Smooth muscle cell (in vitro differentiated cells): ENCODE measurements around the gene KCNK18. TPM values are rescaled to one million over a fixed set of nuclear protein-coding genes. Genes with fewer than 3 reads are reported as not detected.

ENCODE experiments used
- DNase-seq: peaks from one replicate; lab custom pipeline; 2025; ENCODE audit not compliant: unreplicated experiment; lab: John Stamatoyannopoulos, UW
- H2AFZ ChIP-seq: fragments of 200-600 bp; sonication (generic); 2 replicates; pipeline ENCODE4 v1.6.0; 2016; ENCODE audit warnings: antibody characterized with exemption, low read depth, mild to moderate bottlenecking
- H3F3A ChIP-seq: fragments of 200-600 bp; sonication (generic); 2 replicates; pipeline ENCODE4 v1.6.0; 2017; ENCODE audit warnings: antibody characterized with exemption, low read depth
- H3K27ac ChIP-seq: fragments of 200-600 bp; sonication (generic); 2 replicates; pipeline ENCODE4 v1.5.1; 2016; ENCODE audit warnings: low read depth, mild to moderate bottlenecking
- H3K27me3 ChIP-seq: fragments of 200-600 bp; sonication (generic); 2 replicates; pipeline ENCODE4 v1.6.1; 2016; ENCODE audit warnings: low read depth, mild to moderate bottlenecking
- H3K36me3 ChIP-seq: fragments of 200-600 bp; sonication (generic); 2 replicates; pipeline ENCODE4 v1.5.1; 2016; ENCODE audit warnings: low read depth
- H3K4me1 ChIP-seq: fragments of 200-600 bp; sonication (generic); 2 replicates; pipeline ENCODE4 v1.5.1; 2016; ENCODE audit warnings: low read depth
- H3K4me2 ChIP-seq: fragments of 200-600 bp; sonication (generic); 2 replicates; pipeline ENCODE4 v1.6.0; 2016; ENCODE audit warnings: mild to moderate bottlenecking
- H3K4me3 ChIP-seq: fragments of 200-600 bp; sonication (generic); 2 replicates; pipeline ENCODE4 v1.5.1; 2016; ENCODE audit warnings: mild to moderate bottlenecking
- H3K79me2 ChIP-seq: fragments of 200-600 bp; sonication (generic); 2 replicates; pipeline ENCODE4 v1.6.0; 2016; ENCODE audit warnings: low read depth, mild to moderate bottlenecking
- H3K9ac ChIP-seq: fragments of 200-600 bp; sonication (generic); 2 replicates; pipeline ENCODE4 v1.6.0; 2016; ENCODE audit warnings: low read depth
- H3K9me3 ChIP-seq: fragments of 200-600 bp; sonication (generic); replicated peaks from 2 replicates; pipeline ENCODE4 v1.5.1; 2016; ENCODE audit warnings: low read depth
- H4K20me1 ChIP-seq: fragments of 200-600 bp; sonication (generic); 2 replicates; pipeline ENCODE4 v1.6.0; 2016; ENCODE audit warnings: low read depth
- CTCF ChIP-seq: fragments of 200-600 bp; sonication (generic); IDR thresholded peaks from 2 replicates; pipeline ENCODE4 v1.5.1; 2017; ENCODE audit warnings: borderline replicate concordance, mild to moderate bottlenecking, antibody characterized with exemption; ENCODE audit not compliant: insufficient read depth, poor library complexity, severe bottlenecking
- WGBS: methylation state at CpG from one replicate; pipeline ENCODE4 v1.1.7; 2016; ENCODE audit warnings: low lambda C conversion rate; 5-methylcytosine and 5-hydroxymethylcytosine counted together
- polyA plus RNA-seq: library from polyadenylated mRNA; unstranded; fragments of >200 nt; fragmentation: Nextera tagmentation; extraction: Ambion mirVana; gene quantifications from 2 replicates; pipeline ENCODE4 v1.2.1, GENCODE V29; 2016
- total RNA-seq: library from RNA; depleted of rRNA; stranded (reverse); fragments of >200 nt; gene quantifications from 2 replicates; pipeline ENCODE4 v1.2.3, GENCODE V29; 2014

The KCNK18 gene
- total and polyA plus RNA-seq, 2 experiments from 2014 or later = not detected

- H3F3A ChIP-seq = no peaks in the 10 kb centered on the region
- H3K9ac ChIP-seq = no peak overlapping the region
- no peaks in the 10 kb centered on the region for H3K36me3 ChIP-seq
- H3K4me2 ChIP-seq = no peak overlapping the region
- H3K4me3 ChIP-seq = no peak overlapping the region
- H4K20me1 ChIP-seq = no peaks in the 10 kb centered on the region
- H3K27ac ChIP-seq = no peak overlapping the region
- no peak for DNase-seq
- peaks cover 24% of the 10 kb centered on the region for H3K4me1 ChIP-seq
- no peak overlapping the region for H2AFZ ChIP-seq
- no peak for TF ChIP-seq CTCF
- WGBS = 7% methylated on average over 6 of the region's 6 CpGs
- H3K9me3 ChIP-seq = no peaks in the 10 kb centered on the region
- no peaks in the 10 kb centered on the region for H3K79me2 ChIP-seq
- H3K27me3 ChIP-seq = peaks cover 100% of the 10 kb centered on the region
Observed at GRCh38 chr10:117159390-117159789, 37.9 kb upstream of the KCNK18 start.

DNA sequence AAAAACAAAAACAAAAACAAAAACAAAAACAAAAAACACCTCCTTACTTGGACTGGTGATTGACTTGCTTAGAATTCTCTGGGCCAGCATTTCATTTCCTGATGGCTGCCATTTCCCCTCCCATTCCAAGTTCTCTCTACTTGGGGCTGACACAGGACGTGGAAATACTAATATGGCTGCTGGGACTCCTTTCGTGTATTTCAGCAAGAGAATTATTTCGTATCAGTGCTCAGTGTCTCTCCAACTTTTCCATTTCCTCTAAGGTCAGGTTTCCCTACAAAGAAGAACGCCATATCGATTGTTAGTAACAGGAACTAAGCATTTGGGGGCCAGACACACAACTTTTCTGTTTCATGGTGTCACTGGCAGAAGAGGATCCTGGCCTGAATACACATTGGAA, 36.7 kb upstream of the KCNK18 start:
- no peaks in the 10 kb centered on the region for H4K20me1 ChIP-seq
- TF ChIP-seq CTCF = no peak
- 15% methylated on average over 5 of the region's 5 CpGs for WGBS
- H3K4me1 ChIP-seq = peaks cover 24% of the 10 kb centered on the region
- H3K4me3 ChIP-seq = no peak overlapping the region
- no peak overlapping the region for H3K9ac ChIP-seq
- no peaks in the 10 kb centered on the region for H3K9me3 ChIP-seq
- no peak overlapping the region for H2AFZ ChIP-seq
- H3K27me3 ChIP-seq = peaks cover 100% of the 10 kb centered on the region
- H3F3A ChIP-seq = no peaks in the 10 kb centered on the region
- H3K79me2 ChIP-seq = no peaks in the 10 kb centered on the region
- no peak overlapping the region for H3K27ac ChIP-seq
- H3K4me2 ChIP-seq = no peak overlapping the region
- no peak for DNase-seq
- no peaks in the 10 kb centered on the region for H3K36me3 ChIP-seq

GRCh38 chr10:117161386-117162033, 35.8 kb upstream of the KCNK18 start:
- no peak overlapping the region for H3K4me3 ChIP-seq
- H3K4me2 ChIP-seq = no peak overlapping the region
- no peaks in the 10 kb centered on the region for H3F3A ChIP-seq
- H4K20me1 ChIP-seq = no peaks in the 10 kb centered on the region
- H3K9me3 ChIP-seq = no peaks in the 10 kb centered on the region
- no peak for DNase-seq
- H3K27me3 ChIP-seq = peaks cover 100% of the 10 kb centered on the region
- no peaks in the 10 kb centered on the region for H3K36me3 ChIP-seq
- 23% methylated on average over 6 of the region's 6 CpGs for WGBS
- no peaks in the 10 kb centered on the region for H3K79me2 ChIP-seq
- no peak overlapping the region for H2AFZ ChIP-seq
- peaks cover 27% of the 10 kb centered on the region for H3K4me1 ChIP-seq
- no peak overlapping the region for H3K27ac ChIP-seq
- no peak for TF ChIP-seq CTCF
- H3K9ac ChIP-seq = no peak overlapping the region
